ENCODE measurements around the gene LAMA2. TPM values are rescaled to one million over a fixed set of nuclear protein-coding genes. Genes with fewer than 3 reads are reported as not detected.

LAMA2 gene
- polyA plus RNA-seq, 1 donor from 2014 or later = 2.5 TPM

- no peaks in the 10 kb centered on the region for H3K27me3 ChIP-seq (ENCODE audit: insufficient read depth, low read depth, low read length)
- H3F3A ChIP-seq (ENCODE audit: insufficient read depth, low read length, poor library complexity, severe bottlenecking) = no peaks in the 10 kb centered on the region
- H3K9me2 ChIP-seq (ENCODE audit: insufficient read depth, low read length) = no peaks in the 10 kb centered on the region
- no peak overlapping the region for H3K4me3 ChIP-seq (ENCODE audit: low read length)
- no peak for TF ChIP-seq REST (IDR thresholded peaks at IDR 0.05; ENCODE audit: borderline replicate concordance)
- no peak for TF ChIP-seq RAD21 (conservative IDR thresholded peaks at IDR 0.05)
- no peak for TF ChIP-seq EP300 (conservative IDR thresholded peaks at IDR 0.05; ENCODE audit: poor library complexity, severe bottlenecking)
- TF ChIP-seq CTCF (IDR thresholded peaks at IDR 0.05; ENCODE audit: poor library complexity, severe bottlenecking) = no peak
- no peak for TF ChIP-seq POLR2AphosphoS5 (IDR thresholded peaks at IDR 0.05)
- no peak for TF ChIP-seq TAF1 (IDR thresholded peaks at IDR 0.05; ENCODE audit: low read depth)
- TF ChIP-seq EZH2 (IDR thresholded peaks at IDR 0.05; ENCODE audit: borderline replicate concordance, insufficient read depth, low read length, poor library complexity, severe bottlenecking) = no peak
- TF ChIP-seq MXI1 (conservative IDR thresholded peaks at IDR 0.05; ENCODE audit: poor library complexity, severe bottlenecking) = no peak
- no peak for TF ChIP-seq SMC3 (conservative IDR thresholded peaks at IDR 0.05; ENCODE audit: poor library complexity)
- no peaks in the 10 kb centered on the region for H3K36me3 ChIP-seq (ENCODE audit: insufficient read depth, low read length)
- H4K20me1 ChIP-seq (ENCODE audit: insufficient read depth) = no peaks in the 10 kb centered on the region
- no peaks in the 10 kb centered on the region for H3K9me3 ChIP-seq (ENCODE audit: low read length)
- no peaks in the 10 kb centered on the region for H3K79me2 ChIP-seq (replicated peaks; ENCODE audit: insufficient read depth, low read length)
- H3K4me2 ChIP-seq (ENCODE audit: low read length) = no peak overlapping the region
- H3K27ac ChIP-seq (ENCODE audit: low read length) = no peak overlapping the region
- no peak overlapping the region for H3K9ac ChIP-seq (ENCODE audit: low read length)
- no peak overlapping the region for H2AFZ ChIP-seq (ENCODE audit: low read depth, low read length)
Measured at GRCh38 chr6:129555206-129555832, 672.4 kb downstream of the LAMA2 start.

GRCh38 chr6:129558248-129558647, 675.3 kb downstream of the LAMA2 start:
- Histone ChIP-seq H4K20me1 (ENCODE audit: insufficient read depth) (no peaks in the 10 kb centered on the region), H3K27ac (ENCODE audit: low read length) (no peak overlapping the region), H3K36me3 (ENCODE audit: insufficient read depth, low read length) (no peaks in the 10 kb centered on the region), H3K9ac (ENCODE audit: low read length) (no peak overlapping the region), H3K9me3 (ENCODE audit: low read length) (no peaks in the 10 kb centered on the region), H3K9me2 (ENCODE audit: insufficient read depth, low read length) (no peaks in the 10 kb centered on the region), H2AFZ (ENCODE audit: low read depth, low read length) (no peak overlapping the region), H3K79me2 (replicated peaks; ENCODE audit: insufficient read depth, low read length) (no peaks in the 10 kb centered on the region), H3K27me3 (ENCODE audit: insufficient read depth, low read depth, low read length) (no peaks in the 10 kb centered on the region), H3K4me2 (ENCODE audit: low read length) (no peak overlapping the region), H3K4me3 (ENCODE audit: low read length) (no peak overlapping the region), H3F3A (ENCODE audit: insufficient read depth, low read length, poor library complexity, severe bottlenecking) (no peaks in the 10 kb centered on the region)
- TF ChIP-seq SMC3 (conservative IDR thresholded peaks at IDR 0.05; ENCODE audit: poor library complexity) (no peak), RAD21 (conservative IDR thresholded peaks at IDR 0.05) (no peak), REST (IDR thresholded peaks at IDR 0.05; ENCODE audit: borderline replicate concordance) (no peak), CTCF (IDR thresholded peaks at IDR 0.05; ENCODE audit: poor library complexity, severe bottlenecking) (no peak), MXI1 (conservative IDR thresholded peaks at IDR 0.05; ENCODE audit: poor library complexity, severe bottlenecking) (no peak), EP300 (conservative IDR thresholded peaks at IDR 0.05; ENCODE audit: poor library complexity, severe bottlenecking) (no peak), EZH2 (IDR thresholded peaks at IDR 0.05; ENCODE audit: borderline replicate concordance, insufficient read depth, low read length, poor library complexity, severe bottlenecking) (no peak), TAF1 (IDR thresholded peaks at IDR 0.05; ENCODE audit: low read depth) (no peak)
